Activated CD8-positive, alpha-beta memory T cell treated with anti-CD3 and anti-CD28 coated beads, Interleukin-2, amount 50 U/mL, for 24 hours (primary cell): Measurements from ENCODE around the gene U2AF1L4.

Source experiments
- DNase-seq: peaks from one replicate; pipeline ENCODE4 v3.0.0-alpha.2; 2020; ENCODE audit errors: extremely low read depth

Gene U2AF1L4, protein sequence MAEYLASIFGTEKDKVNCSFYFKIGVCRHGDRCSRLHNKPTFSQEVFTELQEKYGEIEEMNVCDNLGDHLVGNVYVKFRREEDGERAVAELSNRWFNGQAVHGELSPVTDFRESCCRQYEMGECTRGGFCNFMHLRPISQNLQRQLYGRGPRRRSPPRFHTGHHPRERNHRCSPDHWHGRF

DNA sequence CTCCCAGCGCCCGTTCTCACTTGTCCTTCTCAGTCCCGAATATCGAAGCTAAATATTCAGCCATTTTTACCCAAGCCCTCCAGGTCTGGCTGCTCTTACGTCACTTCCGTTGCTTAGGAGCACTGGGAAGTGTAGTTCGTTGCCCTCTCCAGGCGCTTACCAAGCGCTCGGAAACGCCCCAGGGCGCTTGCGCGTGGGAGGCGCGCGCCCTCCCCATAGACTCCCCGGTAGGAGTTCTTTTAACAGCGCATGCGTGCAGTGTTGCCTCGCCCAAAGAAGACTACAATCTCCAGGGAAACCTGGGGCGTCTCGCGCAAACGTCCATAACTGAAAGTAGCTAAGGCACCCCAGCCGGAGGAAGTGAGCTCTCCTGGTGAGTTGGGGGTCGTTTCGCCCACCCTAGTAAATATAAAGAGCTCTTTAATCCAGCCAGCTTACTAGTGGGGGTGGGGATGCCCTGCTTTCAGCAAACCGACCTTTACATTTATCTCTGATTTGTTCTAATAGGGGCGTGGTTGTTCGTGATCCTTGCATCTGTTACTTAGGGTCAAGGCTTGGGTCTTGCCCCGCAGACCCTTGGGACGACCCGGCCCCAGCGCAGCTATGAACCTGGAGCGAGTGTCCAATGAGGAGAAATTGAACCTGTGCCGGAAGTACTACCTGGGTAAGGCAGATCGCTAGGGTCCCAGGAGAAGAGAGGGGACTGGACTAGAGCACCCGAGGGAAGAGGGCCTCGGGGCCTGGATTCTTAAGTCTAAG is at the start of gene U2AF1L4, which contains the start of gene PSENEN:
U2AF1L4 (minus strand) TSS at position 91 of the 759 bp plus-strand sequence; CDS start at position 64, 27 bp downstream.
PSENEN (plus strand) TSS at position 324 of the 759 bp plus-strand sequence; CDS start at position 604, 280 bp downstream.
- DNase-seq, result peak; percentile 88

DNA sequence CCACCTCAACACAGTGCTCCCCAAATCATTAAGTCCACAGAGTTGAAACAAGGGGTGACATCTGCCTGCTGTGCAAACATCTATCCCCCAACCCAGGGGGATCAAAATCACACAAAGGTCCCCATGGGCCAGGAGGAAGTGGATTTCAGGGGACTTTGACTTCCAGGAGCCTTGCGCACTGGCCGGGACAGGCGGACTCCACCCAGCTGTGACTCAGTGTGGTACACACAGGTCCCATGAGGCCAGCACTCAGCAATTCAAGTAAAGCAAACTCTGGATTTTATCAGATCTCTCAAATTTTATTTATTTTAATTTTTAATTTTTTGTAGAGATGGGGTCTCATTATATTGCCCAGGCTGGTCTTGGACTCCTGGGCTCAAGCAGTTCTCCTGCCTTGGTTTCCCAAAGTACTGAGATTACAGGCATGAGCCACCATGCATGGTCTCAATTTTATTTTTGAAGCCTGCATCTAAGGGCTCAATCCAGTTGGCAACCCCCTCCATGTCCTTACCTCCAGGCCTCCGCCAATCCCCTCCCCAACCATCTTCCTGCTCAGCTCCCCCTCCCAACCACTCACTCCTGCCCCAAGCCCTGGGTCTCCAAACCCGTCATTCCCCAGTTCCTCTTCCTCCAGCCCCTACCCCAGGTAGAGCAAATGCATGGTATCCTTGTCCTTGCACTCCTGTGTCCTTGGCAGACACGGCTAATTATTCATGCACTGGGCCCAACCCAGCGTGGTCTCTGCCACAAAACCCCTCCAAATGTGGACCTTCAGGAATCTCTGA is 48.4 kb upstream of the U2AF1L4 start:
- no peak for DNase-seq

DNA sequence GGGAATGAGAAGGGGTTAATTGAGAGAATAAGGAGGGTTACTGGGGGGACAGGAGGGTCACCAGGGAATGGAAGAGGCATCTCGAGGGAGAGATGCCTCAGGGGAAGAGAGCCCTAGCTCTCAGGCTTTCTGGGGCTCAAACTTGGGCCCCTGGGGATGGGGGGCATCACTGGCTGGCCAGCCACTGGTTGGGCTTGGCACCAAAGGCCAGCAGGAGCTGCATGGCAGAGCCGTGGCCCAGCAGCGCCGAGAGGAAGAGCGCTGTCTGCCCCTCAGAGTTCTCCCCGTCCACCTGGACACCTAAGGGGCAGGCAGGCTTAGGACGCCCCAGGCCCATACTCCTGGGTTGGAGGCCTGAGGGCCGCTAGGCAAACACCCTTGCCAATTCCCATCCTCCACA is 47.7 kb upstream of the U2AF1L4 start:
- DNase-seq, result no peak

DNA sequence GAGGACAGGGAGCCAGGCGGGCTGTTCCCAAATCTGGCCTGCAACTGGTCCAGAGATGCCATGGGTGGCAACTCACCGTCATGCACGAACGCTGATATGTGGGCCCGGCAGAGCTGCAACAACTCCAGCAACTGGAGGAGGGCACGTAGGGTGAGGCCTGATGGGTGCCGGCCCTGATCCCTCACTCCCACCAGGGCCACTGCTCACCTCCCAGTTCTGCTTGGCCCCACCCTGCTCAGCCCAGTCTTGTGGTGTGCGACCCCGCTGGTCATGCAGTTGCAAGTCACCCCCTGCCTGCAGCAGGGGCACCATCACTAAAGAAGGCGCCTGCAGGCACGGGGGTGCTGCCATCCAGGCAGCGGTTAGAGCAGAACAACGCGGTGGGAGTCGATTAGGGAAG is 47.1 kb upstream of the U2AF1L4 start:
- DNase-seq, result no peak

DNA sequence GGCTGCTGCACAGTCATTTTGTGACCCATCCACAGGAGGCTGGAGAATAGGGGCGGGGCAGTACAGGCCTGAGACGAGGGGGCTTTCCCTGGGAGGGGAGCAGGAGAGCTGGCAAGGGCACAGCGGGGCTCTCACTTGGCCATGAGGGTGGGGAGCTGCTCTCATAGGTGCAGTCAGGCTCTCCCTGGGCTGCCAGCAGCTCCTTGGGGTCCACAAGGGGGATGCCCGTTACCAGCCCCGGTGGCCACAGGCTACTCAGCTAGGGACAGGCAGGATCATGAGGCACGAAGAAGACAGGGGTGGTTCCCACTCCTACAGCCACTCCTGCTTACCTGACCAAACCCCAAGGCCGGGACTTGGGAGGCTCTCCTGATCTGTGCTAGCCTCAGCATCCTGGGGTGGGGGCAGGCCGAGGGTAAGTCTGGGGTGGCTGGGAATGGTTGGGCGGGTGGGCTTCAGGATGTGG is 46.6 kb upstream of the U2AF1L4 start:
- no peak for DNase-seq

DNA sequence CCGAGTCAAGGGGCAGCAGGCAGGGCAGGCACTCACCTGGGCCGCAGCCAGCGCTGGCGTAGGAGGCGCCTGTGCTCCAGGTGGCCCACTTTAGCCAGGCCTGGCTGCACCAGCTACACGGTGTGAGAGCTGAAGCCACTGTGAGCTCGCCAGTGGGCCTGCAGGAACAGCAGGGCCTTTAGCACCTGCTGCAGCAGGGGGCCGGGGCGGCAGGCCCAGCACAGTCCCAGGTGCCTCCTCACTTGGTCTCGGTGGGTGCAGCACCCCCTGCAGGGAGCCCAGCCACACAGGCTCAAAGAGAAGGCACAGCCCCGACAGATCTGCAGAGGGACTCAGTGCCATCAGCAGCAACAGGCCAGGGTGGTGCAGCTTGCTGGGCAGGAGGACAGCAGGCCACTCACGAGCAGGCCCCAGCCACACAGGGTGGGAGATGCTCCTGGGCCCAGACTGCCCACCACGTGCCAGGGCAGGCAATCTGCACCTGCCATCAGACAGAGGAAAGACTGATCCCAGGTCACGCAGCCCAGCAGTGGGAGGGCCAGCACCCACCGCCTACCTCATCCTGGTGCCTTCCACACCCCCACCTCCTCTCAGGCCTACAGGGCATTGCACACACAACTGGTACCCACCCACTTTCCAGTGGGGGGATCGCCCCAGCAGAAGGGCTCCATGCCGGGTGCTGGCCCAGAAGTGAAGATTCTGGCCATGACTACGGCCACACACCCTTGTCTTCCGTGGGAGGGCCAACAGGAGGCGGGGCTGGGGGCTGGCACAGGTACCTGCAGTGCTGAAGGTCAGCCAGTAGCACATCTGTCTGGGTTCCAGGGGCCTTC is 46.0 kb upstream of the U2AF1L4 start:
- DNase-seq, result no peak

DNA sequence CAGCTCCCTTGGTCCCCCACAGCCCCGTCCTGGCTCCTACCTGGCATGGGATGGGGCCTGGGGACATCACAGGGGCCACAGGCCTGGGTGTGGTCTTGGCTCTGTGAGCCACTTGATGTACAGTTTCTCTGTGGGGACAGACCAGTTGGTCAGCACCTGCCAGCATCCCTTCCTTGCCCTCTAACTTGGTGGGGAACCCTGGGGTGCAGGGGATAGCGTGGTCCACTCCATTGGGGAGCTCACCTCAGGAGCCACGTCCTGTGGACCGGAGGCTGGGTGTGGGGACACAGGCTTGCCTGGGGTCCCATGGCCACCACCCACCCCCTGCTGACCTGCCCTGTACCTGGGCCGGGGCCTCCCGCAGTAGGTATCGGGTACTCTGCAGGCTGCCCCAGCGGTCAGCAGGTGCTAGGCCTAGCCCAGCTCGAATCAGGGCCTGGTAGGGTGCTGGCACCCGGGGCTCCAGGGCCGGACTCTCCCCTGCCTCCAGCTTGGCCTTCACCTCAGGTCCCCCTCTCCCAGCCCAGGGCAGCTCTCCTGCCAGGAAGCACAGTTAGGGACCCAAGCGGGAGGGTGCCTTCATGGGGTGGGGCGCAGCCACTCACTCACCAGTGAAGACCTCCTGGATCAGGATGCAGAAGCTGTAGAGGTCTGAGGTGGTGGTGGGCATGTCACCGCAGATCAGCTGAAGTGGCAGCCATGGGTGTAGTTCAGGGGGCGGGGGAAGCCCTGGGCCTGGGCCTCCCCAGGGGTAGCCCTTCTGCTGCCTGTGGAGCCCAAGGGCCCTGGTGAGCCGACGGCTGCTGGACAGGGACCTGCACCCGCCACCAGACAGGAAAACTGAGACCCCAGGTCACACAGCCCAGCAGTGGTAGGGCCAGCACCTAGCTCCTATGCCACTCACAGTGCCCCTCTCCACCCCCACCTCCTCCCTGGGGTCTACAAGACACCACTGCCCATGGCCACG is 45.0 kb upstream of the U2AF1L4 start:
- no peak for DNase-seq

DNA sequence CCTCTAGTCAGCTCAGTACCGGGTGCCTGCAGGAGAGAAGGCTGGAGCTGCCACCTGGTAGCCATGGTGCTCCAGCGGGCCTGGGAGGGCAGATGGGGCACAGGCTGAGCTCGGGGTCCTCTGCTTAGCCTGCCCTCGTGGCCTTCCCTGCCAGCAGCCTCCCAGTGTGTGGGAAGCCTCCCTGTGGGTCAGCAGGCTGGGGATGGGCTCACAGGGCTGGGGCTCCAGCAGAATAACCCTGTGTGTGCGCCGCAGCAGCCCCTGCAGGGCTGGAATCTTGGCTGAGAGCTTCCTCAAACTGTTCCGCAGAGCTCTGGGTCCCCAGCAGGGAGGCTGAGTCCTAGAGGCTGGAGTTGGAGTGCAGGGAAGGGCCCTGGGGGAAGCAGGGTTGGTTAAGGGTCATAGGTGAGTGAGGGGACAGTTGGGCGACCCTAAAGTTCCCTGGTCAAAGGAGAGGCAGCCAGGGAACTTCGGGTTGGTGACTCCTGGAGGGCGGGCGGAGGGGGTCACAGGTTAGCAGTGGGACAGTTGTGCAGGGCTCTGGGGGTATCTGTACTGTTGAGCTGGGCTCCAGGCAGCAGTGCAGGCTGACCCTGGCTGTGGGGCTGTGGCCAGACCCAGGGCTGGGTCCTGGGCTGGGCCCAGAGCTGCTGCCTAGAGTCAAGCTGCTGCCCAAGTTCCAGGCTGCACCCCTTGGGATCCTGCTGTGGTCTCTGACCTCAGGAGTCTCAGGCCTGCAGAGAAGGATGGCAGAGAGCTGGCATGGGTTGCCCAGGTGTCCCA is 44.2 kb upstream of the U2AF1L4 start:
- no peak for DNase-seq

DNA sequence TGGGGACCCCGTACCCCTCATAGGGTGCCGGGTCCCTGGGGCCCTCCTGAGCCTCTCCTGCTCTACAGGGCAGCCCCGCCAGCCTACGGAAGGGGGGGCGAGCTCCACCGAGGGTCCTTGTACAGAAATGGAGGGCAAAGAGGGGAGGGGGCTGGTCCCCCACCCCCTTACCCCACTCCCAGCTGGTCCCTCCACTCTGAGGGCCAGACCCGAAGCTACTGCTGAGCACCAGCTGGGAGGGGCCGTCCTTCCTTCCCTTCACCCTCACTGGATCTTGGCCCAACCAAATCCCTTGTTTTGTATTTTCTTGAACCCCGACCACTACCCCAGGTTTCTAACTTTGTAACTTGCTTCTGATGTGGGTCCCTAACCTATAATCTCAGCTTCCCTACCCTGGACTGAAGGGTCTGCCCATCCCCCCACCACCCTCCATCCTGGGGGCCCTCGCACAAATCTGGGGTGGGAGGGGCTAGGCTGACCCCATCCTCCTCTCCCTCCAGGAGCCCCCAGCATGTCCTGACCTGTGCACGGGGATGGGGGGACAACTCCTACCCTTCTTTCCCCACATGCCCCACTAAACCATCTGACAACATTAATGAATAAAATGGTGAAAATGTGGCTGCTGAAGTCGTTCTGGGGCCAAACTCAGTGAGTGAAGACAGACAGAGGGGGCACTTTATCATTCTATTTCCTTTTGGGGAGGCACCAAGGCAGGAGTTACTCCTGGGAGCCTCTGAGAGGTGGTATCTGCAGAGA is 43.2 kb upstream of the U2AF1L4 start:
- DNase-seq, result no peak

DNA sequence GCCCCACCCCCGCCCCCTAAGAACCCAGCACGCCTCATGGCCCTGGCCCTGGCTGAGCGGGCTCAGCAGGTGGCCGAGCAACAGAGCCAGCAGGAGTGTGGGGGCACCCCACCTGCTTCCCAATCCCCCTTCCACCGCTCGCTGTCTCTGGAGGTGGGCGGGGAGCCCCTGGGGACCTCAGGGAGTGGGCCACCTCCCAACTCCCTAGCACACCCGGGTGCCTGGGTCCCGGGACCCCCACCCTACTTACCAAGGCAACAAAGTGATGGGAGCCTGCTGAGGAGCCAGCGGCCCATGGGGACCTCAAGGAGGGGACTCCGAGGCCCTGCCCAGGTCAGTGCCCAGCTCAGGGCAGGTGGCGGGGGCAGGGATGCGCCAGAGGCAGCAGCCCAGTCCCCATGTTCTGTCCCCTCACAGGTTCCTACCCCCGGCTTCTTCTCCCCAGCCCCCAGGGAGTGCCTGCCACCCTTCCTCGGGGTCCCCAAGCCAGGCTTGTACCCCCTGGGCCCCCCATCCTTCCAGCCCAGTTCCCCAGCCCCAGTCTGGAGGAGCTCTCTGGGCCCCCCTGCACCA is 42.1 kb upstream of the U2AF1L4 start:
- no peak for DNase-seq

DNA sequence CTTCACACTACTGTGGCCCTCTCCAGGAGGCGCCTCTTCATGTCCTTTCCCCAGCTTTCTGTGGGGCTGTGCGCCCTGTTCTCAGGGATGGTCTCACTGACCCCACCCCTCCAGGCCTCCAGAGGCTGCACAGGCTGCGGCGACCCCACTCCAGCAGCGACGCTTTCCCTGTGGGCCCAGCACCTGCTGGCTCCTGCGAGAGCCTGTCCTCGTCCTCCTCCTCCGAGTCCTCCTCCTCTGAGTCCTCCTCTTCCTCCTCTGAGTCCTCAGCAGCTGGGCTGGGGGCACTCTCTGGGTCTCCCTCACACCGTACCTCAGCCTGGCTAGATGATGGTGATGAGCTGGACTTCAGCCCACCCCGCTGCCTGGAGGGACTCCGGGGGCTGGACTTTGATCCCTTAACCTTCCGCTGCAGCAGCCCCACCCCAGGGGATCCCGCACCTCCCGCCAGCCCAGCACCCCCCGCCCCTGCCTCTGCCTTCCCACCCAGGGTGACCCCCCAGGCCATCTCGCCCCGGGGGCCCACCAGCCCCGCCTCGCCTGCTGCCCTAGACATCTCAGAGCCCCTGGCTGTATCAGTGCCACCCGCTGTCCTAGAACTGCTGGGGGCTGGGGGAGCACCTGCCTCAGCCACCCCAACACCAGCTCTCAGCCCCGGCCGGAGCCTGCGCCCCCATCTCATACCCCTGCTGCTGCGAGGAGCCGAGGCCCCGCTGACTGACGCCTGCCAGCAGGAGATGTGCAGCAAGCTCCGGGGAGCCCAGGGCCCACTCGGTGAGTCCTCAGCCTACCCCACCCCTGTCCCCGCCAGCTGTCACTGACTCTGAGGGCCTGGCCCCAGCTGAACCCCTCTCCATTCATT is 41.3 kb upstream of the U2AF1L4 start:
- DNase-seq, result no peak

DNA sequence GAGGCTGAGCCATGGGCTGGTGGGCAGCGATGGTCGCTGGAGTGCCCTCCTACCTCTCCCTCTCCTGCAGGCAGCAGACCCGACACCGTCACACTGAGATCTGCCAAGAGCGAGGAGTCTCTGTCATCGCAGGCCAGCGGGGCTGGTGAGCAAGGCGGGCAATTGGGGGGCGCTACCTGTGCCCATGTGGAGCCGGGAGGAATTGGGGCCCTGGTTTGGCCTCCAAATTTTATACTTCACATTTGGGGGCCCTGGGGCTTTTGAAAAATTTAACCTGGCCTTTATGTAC is 40.1 kb upstream of the U2AF1L4 start:
- DNase-seq, result no peak

DNA sequence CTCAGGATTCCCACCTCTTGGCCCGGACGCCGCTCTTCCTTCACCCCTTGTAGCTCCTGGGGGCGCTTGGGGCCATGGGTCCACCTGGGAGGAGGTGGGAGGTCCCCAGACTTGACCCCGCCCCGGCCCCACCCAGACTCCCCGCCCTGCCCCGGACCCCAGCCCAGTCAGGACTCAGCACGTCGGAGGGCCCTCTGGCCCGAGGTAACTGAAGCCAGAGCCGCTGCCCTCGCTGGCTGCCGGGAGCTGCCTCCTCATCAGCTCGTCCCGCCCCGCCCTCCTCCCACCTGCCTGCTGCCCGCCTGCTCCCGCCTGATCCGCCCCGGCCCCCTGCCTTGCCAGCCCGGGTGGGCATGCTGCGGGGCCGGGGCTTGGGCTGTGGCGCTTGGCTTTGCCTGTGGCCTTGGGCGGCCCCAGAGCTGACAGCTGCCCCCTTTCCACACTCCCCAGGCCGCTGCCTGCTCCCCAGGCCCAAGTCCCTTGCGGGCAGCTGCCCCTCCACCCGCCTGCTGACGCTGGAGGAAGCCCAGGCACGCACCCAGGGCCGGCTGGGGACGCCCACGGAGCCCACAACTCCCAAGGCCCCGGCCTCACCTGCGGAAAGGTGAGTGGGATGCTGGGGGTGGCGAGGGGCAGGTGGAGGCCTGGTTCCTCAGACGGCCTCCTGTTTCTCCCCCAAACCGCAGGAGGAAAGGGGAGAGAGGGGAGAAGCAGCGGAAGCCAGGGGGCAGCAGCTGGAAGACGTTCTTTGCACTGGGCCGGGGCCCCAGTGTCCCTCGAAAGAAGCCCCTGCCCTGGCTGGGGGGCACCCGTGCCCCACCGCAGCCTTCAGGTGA is 39.5 kb upstream of the U2AF1L4 start:
- no peak for DNase-seq

DNA sequence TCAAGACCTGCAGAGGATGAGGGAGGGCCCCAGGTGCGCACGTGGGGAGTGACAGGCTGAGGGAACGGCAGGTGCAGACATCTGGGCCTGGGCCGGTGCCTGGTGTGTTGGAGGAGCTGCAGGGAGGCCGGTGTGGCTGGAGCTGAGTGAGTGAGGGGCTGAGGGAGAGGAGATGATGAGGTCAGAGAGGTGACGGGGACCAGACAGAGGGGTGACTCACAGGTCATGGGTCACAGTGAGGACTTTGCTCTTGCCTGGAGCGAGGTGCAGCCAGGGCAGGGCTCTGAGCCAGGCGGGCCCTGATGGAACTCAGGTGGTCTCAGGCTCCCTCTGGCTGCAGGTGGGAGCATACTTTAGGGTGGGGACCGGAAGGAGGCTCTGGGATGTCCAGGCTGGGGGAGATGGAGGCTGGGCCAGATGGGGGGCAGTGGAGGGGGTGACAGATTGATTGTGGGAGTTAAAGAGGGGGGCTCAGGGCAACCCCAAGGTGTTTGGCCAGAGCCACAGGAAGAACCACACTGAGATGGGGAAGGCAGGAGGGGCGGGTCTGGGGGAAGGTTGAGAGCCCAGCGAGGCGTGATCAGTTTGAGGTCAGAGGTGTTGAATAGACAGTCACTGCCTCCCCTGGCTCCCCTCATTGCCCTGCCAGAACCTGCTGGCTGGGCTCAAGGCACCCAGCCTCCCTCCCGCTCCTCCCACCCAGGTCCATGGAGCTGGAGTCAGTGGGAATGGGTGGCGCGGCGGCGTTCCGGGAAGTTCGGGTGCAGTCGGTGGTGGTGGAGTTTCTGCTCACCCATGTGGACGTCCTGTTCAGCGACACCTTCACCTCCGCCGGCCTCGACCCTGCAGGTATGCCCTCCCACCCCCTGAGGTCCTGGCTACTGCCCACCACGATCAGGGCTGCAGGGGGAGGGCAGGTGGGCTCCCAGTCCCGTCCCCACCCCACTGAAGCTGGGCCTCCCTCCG is 38.5 kb upstream of the U2AF1L4 start:
- no peak for DNase-seq

DNA sequence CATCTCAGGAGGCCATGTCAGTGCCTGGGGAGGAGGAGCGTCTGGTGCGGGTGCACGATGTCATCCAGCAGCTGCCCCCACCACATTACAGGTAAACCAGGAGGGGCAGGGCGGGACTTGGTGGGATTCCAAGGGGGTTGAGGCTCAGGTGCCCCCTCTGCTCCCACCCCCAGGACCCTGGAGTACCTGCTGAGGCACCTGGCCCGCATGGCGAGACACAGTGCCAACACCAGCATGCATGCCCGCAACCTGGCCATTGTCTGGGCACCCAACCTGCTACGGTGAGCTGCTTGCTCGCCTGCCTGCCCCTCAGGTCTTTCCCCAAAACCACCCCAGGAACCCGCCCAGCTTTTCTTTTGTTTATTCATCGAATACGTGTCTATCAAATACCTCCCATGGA is 37.4 kb upstream of the U2AF1L4 start:
- DNase-seq, result no peak

DNA sequence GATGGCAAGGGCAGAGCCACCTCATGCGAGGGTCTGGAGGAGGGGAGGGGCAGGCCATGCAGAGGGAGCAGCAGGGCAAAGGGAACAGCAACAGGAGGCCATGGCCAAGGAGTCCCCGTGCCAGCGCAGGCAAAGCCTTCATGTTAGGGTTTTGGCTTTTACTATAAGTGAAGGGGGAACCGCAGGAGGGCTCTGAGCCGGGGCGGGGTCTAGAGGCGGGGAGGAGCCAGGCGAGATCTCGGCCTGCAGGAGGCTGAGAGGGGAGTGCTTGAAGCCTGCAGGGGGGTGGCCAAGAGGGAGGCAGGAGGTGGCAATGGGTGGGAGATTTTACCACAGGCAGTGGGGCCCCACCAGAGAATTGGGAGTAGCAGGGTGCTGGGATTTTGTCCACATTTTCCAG is 36.4 kb upstream of the U2AF1L4 start:
- DNase-seq, result no peak
